HG02885 (cell line): Measurements from ENCODE around the gene ZNF638.

Experiments used
- ATAC-seq: cut with Tn5 transposase; IDR thresholded peaks from one replicate; pipeline ENCODE4 v1.9.1; 2021; ENCODE audit warnings: mild to moderate bottlenecking; ENCODE audit not compliant: unreplicated experiment, poor library complexity

ZNF638 gene

GRCh38 chr2:71452565-71452964 lies 121.0 kb downstream of the ZNF638 start:
- no peak for ATAC-seq

GRCh38 chr2:71453404-71454220 lies 122.0 kb downstream of the ZNF638 start, which contains the start of gene DYSF:
Gene DYSF, plus strand, starts transcription at chr2:71453561.
- ATAC-seq, result no peak

- ATAC-seq, result no peak
Measured at GRCh38 chr2:71454221-71455010, 122.8 kb downstream of the ZNF638 start.

GRCh38 chr2:71455011-71455740 lies 123.6 kb downstream of the ZNF638 start:
- ATAC-seq, result no peak

GRCh38 chr2:71455741-71456569 lies 124.4 kb downstream of the ZNF638 start:
- no peak for ATAC-seq

GRCh38 chr2:71456617-71457016 lies 125.0 kb downstream of the ZNF638 start:
- ATAC-seq, result no peak

GRCh38 chr2:71457123-71457915 lies 125.7 kb downstream of the ZNF638 start:
- no peak for ATAC-seq

- ATAC-seq, result no peak
Measured at GRCh38 chr2:71457923-71458322, 126.3 kb downstream of the ZNF638 start.

- no peak for ATAC-seq
Measured at GRCh38 chr2:71458413-71459083, 127.0 kb downstream of the ZNF638 start.

- ATAC-seq, result no peak
Measured at GRCh38 chr2:71459084-71459431, 127.5 kb downstream of the ZNF638 start.

- ATAC-seq, result no peak
Measured at GRCh38 chr2:71460056-71460455, 128.5 kb downstream of the ZNF638 start.

GRCh38 chr2:71460595-71461303 lies 129.2 kb downstream of the ZNF638 start:
- no peak for ATAC-seq

- ATAC-seq, result no peak
Measured at GRCh38 chr2:71461304-71461671, 129.7 kb downstream of the ZNF638 start.

- no peak for ATAC-seq
Measured at GRCh38 chr2:71462056-71462605, 130.5 kb downstream of the ZNF638 start.

GRCh38 chr2:71462641-71463341 lies 131.2 kb downstream of the ZNF638 start:
- no peak for ATAC-seq

- ATAC-seq, result no peak
Measured at GRCh38 chr2:71463342-71463654, 131.7 kb downstream of the ZNF638 start.

- no peak for ATAC-seq
Measured at GRCh38 chr2:71464389-71464788, 132.8 kb downstream of the ZNF638 start.
